Activated T-helper 1 cell treated with Interleukin-2 at 50 U/mL for 16 hours (primary cell): Measurements from ENCODE around the gene THAP2.
"Not testable (repeated sequence)": the region's sequence is repeated elsewhere in the genome, so short reads cannot be mapped to it uniquely, and the experiment has no call there.

ENCODE experiments used
- DNase-seq: peaks from one replicate; pipeline ENCODE4 v3.0.0-alpha.2; 2020; ENCODE audit warnings: low read depth

THAP2 gene

DNA sequence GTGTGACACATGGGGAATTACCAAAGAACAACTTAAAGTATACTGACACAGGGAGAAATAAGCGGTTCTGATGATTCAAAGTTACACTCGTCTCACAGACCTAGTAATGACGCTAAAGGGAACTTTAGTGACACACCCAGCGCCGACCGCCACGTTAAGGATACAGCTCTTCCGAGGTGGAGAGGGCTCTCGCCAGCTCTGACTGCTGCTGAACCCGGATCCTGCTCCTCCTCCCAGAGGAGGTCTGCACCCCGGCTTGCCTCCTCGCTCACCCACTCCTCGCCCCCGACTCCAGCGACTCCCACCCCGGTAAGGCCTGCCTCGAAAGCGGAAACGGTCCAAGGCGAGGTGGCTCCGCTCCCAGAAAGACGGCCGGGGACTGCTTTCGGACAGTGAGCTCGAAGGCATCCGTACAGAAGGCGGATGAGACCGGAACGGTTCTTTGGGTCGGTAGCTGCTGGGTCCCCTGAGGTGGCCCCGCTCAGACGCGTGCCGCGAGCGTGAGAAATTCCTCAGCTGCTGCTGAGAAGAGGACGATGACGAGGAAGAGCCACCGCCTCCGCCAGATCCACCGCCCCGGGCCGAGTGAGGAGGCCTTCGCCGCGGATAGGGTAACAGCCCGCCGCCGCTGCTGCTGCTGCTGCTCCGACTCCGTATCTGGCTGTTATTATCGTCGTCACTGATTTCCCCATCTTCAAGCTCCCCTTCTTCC is 1.1 kb upstream of the THAP2 start:
- peak; percentile 47 for DNase-seq

DNA sequence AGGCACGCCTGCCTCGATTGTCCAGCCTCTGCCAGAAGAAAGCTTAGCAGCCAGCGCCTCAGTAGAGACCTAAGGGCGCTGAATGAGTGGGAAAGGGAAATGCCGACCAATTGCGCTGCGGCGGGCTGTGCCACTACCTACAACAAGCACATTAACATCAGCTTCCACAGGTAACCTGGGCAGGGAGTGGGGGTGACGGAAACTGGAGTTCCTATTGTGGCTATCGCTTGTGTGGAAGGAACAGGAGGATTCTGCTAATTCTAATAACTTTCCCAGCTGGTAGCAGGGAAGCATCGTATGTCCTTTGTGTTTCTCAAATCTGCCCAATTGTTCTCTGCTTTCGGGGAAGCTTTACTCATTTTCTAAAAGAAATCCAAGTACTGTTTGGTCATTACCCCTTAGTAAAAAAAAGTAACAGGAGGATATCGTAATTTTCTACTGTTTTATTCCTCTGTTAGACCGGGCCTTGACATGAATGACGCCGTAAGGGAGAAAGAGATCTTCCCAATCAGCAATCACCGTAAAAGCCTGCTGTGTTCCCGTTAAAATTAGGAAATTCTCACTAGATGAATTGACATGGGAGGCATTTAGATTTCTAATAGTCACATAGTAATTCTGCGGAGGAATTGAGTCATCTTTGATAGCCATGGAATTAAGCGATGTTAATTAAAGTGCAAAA is 449 bp downstream of the THAP2 start:
- DNase-seq = no peak

DNA sequence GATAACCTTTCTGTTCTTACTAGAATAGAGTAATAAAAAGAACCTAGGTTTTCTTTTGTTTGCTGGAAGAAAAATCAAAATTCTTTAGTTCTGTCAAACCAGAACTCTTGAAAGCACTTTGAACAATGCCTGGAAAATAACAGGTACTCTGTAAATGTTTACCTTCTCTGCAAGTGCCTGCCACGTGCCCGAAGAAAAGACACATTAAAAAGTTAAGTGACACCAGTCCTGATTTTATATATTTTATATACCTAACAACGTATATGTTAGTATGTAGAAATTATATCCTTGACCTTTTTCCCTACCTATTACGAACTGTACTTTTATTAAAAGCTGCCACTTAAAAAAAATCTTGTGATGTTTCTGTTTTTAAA is 976 bp downstream of the THAP2 start:
- no peak for DNase-seq

DNA sequence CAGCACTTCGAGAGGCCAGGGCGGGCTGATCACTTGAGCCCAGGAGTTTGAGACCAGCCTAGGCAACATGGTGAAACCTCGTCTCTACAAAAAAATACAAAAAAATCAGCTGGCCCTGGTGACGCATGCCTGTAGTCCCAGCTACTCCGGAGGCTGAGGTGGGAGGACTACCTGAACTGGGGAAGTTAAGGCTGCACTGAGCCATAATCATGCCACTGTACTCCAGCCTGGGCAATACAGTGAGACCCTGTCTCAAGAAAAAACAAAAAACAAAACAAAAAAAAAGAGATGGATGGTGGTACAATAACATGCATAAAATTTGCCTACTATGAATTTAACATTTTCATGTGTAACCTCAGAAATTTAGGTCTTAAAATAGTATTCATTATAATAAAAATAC is 2.2 kb downstream of the THAP2 start:
- no peak for DNase-seq

DNA sequence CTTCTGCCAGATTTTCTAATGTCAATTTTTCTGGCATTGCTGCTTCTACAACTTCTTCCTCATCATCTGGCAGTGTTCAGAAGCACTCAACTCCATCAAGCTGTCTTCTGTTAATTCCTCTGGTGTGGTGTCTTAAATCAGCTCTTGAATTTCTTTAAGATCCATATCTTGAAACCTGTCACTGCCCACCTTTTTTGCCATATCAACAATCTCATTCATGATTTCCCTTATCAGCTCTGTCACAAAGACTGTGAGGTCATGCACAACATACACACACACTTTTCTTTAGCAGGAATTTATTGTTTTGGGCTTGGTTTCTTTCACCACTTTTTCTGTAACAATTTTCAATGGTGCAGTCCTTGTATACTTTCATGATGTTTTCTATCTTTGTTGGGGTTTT is 7.2 kb downstream of the THAP2 start:
- DNase-seq = no peak

DNA sequence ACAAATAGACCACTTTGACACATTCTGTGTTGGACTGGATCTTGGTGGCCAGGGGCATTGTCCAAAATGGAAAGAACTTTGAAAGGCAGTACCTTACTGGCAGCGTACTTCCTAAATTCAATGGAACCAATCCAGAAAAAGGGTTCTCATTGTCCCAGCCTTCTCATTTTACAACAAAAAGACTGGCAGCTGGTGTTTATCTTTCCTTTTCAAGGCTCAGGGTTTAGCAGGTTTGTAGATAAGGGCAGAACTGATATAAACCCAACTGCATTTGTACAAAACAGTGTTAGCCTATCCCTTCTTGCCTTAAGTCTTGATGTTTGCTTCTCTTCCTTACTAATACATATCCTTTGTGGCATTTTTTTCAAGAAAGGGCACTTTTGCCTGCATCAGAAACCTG is 7.7 kb downstream of the THAP2 start:
- DNase-seq = no peak

DNA sequence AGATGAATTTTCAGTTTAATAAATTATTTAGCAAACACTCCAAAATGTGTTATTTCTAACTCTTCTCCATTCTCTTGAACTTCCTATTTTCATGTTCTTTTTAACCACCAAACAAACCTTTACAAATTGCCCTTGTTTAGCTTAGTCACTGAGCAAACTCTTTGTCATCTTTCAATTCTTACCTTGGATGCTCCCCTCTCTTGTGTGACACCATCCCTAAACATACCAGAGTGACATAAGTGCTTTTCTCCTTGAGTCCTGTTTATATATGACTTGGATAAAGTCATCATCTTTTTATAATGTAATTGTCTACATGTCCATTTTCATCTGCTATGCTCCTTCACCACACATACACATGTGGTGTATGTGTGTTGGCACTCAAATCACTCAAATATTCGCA is 18.4 kb downstream of the THAP2 start:
- no peak for DNase-seq

DNA sequence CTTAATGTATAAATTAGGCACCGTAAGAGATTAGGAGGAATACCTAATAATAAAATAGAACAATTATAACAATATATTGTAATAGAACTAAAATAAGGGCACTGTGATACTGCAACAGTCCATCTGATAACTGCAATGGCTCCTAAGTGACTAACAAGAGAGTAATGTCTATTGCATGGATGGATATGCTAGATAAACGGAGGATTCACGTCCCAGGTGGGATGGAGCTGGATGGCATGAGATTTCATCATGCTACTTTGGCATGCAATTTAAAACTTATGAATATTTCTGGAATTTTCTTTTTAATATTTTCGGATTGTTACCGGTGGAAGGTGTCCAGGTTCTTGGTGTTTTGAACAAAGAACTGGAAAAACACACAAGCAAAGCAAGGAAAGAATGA is 19.5 kb downstream of the THAP2 start:
- DNase-seq = no peak

DNA sequence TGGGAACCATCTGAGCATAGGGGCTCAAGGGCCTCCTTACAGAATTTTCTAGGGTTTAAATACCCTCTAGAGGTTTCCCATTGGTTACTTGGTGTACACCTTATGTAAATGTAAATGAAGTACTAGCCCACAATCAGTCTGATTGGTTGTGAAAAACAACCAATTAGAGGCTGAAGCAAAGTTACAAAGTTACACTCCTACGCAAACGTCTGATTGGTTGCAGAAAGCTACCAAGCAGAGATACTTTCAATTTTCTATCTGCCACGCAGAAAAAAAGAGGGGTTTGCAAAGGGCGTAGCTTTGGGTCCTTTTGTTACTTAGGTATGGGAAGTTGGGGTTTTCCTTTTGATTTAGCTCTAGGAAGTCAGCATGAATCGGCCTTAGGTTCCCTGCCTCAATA is 20.0 kb downstream of the THAP2 start:
- DNase-seq = no peak

DNA sequence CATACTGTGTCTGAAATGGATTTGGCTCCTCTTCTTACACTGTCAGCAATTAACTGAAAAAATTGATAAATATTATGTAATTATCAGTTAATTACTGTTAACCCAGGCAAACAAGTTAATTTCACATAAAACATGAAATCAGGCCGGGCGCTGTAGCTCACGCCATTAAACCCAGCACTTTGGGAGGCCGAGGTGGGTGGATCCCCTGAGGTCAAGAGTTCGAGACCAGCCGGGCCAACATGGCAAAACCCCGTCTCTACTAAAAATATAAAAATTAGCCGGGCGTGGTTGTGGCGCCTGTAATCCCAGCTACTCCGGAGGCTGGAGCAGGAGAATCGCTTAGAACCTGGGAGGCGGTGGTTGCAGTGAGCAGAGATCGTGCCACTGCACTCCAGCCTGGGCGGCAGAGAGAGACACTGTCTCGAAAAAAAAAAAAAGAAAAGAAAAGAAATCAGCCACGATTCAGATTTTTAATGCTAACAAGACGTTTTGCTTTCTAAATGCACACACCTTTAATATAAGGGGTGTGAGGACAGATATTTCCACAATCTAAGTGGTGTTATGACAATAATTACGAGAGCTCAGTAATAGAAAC is 21.3 kb downstream of the THAP2 start:
- no peak for DNase-seq

DNA sequence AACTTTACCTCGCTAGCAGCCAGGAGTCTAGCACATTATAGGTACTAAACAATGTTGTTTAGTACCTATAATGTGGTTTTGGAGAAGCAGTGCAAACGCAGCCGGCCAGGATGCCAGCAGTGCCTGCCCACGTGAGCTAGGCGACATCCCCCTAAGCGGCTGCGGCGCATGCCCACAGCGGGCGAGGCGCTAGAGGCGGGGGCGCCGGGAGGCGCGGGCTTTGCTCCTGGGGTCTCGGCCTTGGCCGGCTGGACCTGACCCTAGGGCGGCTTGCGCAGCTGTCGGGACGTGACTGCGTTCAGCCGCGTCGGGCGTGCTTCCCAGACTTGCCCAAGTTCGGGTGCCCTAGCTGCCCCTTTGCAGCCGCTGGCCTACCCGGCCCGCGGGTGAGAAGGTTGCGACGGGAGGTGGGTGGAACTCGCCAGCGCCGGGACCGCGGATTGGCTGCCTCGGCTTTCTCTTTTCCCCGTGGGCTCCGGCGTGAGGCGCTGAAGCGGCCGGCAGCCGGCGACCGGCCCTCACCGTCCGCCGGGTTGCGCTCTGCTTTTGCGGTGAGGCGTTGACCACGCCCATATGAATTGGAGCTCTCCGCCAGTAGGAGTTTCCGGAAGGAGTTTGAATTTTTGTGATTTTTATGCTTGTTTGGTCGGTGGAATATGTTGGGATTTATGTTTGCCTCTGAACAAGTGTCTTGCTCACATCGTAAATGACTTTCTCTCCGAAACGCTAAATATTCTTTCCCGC is 22.0 kb downstream of the THAP2 start, which contains the start of gene TMEM19:
Gene TMEM19 (plus strand): TSS at position 169 of the 744 bp plus-strand sequence. CDS start 599 bp downstream, outside the sequence.
- peak; percentile 67 for DNase-seq

DNA sequence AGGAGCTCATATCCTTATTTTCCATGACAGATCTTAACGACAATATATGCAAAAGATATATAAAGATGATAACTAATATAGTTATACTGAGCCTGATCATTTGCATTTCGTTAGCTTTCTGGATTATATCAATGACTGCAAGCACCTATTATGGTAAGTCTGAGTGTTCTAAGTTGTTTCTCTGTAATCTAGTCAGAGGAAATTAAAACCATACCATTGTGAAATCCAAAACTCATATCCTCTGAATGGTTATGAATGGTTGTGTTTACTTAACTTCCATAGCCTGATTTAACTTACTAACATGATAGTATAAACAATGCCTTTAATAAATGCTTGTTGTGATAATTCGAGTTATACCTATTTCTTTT is 22.5 kb downstream of the THAP2 start:
- no peak for DNase-seq

DNA sequence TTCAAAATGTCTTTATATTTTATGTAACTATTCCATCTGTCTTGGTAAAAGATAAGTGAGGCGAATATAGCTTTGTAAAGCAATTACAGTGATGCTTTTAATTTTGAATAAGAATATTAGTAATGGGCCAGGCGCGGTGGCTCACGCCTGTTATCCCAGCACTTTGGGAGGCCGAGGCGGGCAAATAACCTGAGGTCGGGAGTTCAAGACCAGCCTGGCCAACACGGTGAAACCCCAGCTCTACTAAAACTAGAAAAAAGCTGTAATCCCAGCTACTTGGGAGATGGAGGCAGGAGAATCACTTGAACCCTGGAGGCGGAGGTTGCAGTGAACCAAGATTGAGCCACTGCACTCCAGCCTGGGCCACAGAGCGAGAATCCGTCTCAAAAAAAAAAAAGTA is 23.1 kb downstream of the THAP2 start:
- DNase-seq = not testable (repeated sequence)

DNA sequence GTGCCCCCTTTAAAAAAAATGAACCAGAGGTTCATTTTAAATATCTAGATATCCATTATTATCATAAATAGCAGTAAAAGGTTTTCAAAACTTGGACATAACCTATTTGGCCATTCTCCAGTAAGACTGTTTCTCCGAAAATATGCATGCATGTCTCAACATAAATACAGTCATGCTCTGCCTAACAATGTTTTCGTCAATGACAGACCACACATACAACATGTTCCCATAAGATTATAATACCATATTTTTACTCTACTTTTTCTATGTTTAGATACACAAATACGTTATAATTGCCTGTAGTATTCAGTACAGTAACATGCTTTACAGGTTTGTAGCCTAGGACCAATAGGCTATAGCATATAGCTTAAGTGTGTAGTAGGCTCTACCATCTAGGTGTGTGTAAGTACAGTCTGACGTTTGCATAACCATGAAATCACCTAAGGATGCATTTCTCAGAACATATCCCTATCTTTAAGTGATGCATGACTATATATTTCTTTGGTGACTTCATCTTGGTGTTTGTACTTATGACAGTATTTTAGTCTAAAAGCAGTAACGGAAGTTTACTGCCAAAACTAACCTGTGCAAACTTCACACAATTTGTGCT is 25.0 kb downstream of the THAP2 start:
- no peak for DNase-seq

DNA sequence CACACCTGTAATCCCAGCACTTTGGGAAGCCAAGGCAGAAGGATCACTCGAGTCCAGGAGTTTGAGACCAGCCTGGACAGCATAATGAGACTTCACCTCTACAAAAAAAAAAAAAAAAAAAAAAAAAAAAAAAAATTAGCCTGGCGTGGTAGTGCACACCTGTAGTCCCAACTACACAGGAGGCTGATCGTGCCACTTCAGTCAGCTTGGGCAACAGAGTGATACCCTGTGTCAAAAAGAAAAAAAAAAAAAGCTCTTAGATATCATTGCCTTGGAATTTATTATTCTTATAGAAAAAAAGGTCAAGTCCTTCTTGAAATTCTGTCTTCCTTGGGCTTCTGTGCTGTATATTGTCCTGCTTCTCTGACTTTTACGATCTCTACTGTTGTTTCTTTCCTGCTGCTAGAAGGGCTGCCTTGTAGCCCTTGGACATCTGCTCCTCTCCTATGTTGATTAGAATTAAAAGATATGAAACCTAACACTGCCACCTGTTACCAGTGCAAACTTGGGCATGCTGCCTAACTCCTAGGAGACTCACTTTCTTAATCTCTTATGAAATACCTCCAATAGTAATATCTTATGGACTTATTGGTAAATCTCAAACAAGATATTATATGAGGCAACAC is 27.5 kb downstream of the THAP2 start:
- DNase-seq = no peak

DNA sequence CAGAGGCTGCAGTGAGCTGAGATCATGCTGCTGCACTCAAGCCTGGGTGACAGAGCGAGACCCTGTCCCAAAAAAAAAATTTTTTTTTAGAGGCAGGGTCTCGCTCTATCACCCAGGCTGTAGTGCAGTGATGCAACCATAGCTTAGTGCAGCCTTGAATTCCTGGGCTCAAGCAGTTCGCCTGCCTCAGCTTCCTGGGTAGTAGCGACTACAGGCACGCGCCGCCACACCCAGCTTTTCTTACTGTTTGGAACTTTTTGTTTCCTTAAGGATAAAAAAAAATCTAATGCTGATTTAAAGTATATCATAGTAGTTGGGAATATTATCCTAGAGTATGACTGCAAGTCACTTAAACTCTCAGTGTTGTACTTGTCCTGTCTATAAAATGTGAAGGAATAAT is 29.0 kb downstream of the THAP2 start:
- no peak for DNase-seq

DNA sequence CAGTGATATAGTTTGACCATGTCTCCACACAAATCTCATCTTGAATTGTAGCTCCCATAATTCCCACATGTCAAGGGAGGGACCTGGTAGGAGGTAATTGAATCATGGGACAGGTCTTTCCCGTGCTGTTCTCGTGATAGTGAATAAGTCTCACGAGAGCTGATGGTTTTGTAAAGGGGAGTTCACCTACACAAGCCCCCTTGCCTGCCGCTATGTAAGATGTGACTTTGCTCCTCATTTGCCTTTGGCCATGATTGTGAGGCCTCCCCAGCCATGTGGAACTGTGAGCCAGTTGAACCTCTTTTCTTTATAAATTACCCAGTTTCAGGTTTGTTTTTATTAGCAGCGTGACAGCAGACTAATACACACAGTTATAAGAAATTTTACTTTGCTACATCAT is 29.6 kb downstream of the THAP2 start:
- DNase-seq = not testable (repeated sequence)

DNA sequence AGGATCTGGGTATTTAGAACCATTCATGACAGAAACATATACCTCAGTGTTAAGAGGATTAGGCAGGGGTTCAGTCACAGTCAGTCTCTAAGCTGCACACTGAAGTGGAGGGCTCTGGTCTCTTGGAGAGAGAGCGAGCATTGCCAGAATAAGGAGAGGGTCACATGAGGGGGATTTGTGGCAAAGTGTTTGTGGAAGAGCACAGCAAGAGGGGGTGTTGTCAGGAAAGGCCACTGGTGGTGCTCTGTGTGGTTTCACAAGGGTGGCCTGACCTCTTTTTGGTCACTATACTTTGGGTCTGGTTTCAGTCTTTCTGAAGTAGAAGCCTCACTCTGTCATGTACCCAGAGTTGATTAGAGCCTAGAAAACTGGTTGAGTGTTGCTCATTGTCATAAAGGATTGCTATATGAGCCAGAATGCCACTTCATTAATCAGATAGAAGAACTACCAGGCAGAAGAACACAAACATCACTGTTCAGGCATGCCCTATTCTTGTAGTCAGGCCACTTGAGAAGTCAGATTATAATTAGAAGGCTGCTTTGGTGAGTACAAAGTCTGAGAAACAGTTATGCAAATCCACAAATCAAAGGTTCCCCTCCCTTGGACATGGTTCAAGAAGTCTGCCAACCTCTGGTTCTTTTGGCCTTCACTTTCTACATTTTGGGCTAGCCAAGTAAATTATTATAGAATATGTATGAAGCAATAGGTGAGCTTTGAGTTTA is 30.2 kb downstream of the THAP2 start:
- no peak for DNase-seq

DNA sequence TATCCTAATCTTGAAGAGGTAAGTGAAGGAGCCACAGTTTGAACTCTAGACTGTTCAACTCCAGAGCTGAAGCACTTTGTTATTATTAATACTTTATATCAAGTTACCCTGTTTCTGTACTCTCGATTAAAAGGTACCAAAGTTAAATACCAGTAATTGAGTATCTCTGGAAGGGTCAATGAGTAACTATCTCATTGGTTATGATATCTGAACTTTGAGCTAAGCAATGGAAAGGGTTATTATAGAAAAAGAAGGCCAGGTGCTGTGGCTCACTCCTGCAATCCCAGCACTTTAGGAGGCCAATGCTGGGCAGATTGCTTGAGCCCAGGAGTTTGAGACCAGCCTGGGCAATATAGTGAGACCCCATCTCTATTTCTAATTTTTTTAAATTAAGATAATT is 31.7 kb downstream of the THAP2 start:
- DNase-seq = no peak

DNA sequence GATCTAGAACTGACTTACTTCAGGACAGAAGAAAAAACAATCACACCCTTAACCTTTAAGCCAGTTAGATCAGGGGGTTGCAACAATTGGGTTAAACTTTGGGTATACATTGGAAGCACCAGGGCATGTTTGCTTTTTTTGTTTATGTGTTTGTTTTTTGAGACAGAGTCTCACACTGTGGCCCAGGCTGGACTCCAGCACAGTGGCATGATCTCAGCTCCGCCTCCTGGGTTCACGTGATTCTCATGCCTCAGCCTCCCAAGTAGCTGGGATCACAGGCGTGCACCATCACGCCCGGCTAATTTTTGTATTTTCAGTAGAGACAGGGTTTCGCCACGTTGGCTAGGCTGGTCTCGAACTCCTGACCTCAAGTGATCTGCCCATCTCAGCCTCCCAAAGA is 38.1 kb downstream of the THAP2 start:
- DNase-seq = not testable (repeated sequence)

DNA sequence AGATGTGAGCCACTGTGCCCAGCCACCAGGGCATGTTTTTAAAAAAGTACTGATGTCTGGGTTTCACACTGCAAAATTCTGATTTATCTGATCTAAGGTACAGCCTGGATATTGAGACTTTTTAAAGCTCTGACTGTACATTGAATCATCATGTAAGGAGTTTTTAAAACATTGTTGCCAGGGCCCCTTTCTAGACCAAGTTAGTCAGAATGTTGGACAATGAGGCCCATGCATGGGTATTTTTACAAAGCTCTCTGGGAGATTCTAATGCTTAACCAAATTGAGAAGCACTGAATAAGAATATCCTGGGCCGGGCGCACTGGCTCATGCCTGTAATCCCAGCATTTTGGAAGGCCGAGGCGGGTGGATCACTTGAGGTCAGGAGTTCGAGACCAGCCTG is 38.5 kb downstream of the THAP2 start:
- DNase-seq = no peak
